SU-DHL-6 (cell line): ENCODE results near the gene PKHD1.

Experiments
- H2AFZ ChIP-seq: fragments of 200-600 bp; sonication (generic); 2 replicates; pipeline ENCODE4 v1.6.1; 2014; ENCODE audit warnings: low read depth, mild to moderate bottlenecking, moderate library complexity, mixed read lengths, antibody characterized with exemption, low read length; ENCODE audit not compliant: severe bottlenecking
- H3F3A ChIP-seq: fragments of 200-600 bp; shearing (Covaris generic); 2 replicates; pipeline ENCODE4 v1.6.0; 2016; ENCODE audit warnings: antibody characterized with exemption, mild to moderate bottlenecking; ENCODE audit not compliant: insufficient read depth
- H3K27ac ChIP-seq: fragments of 200-600 bp; sonication (generic); 2 replicates; pipeline ENCODE4 v1.5.1; 2016; ENCODE audit warnings: low read depth, mild to moderate bottlenecking, low read length, moderate library complexity, mixed read lengths
- H3K27me3 ChIP-seq: fragments of 200-600 bp; sonication (generic), shearing (Covaris generic); 2 replicates; pipeline ENCODE4 v1.6.0; 2014; ENCODE audit warnings: mild to moderate bottlenecking, low read length
- H3K36me3 ChIP-seq: fragments of 200-600 bp; sonication (generic); 2 replicates; pipeline ENCODE4 v1.6.1; 2014; ENCODE audit warnings: mild to moderate bottlenecking, low read length, mixed read lengths
- H3K4me2 ChIP-seq: fragments of 300-600, 200-600 bp; shearing (Covaris generic), sonication (generic); 2 replicates; pipeline ENCODE4 v1.6.0; 2014; ENCODE audit warnings: low read length, low read depth, mild to moderate bottlenecking; ENCODE audit not compliant: poor library complexity, severe bottlenecking
- H3K4me3 ChIP-seq: fragments of 200-600 bp; sonication (generic); 2 replicates; pipeline ENCODE4 v1.5.1; 2014; ENCODE audit warnings: antibody characterized with exemption, low read length, mild to moderate bottlenecking, mixed read lengths; ENCODE audit not compliant: insufficient read depth, poor library complexity, severe bottlenecking
- H3K79me2 ChIP-seq: fragments of 200-600 bp; sonication (generic); 2 replicates; pipeline ENCODE4 v1.6.1; 2014; ENCODE audit warnings: mild to moderate bottlenecking, low read length, moderate library complexity; ENCODE audit not compliant: insufficient read depth
- H3K9ac ChIP-seq: fragments of 200-600 bp; sonication (generic); 2 replicates; pipeline ENCODE4 v1.7.0; 2014; ENCODE audit warnings: mild to moderate bottlenecking, low read length
- H3K9me2 ChIP-seq: fragments of 200-600 bp; sonication (generic); replicated peaks from 2 replicates; pipeline ENCODE4 v1.6.1; 2014; ENCODE audit warnings: low read length; ENCODE audit not compliant: insufficient read depth
- H3K9me3 ChIP-seq: fragments of 200-600 bp; sonication (generic); 2 replicates; pipeline ENCODE4 v1.6.1; 2014; ENCODE audit warnings: low read length, mixed read lengths; ENCODE audit not compliant: insufficient read depth
- H4K20me1 ChIP-seq: fragments of 200-600 bp; sonication (generic); 2 replicates; pipeline ENCODE4 v1.6.1; 2014; ENCODE audit warnings: low read depth, mild to moderate bottlenecking, antibody characterized with exemption, low read length, moderate library complexity, mixed read lengths
- CTCF ChIP-seq: fragments of 200-600 bp; sonication (generic); IDR thresholded peaks from one replicate; pipeline ENCODE4 v1.5.1; 2017; ENCODE audit warnings: antibody characterized with exemption, mild to moderate bottlenecking, low read length, moderate library complexity; ENCODE audit not compliant: insufficient read depth, poor library complexity, severe bottlenecking
- EZH2phosphoT487 ChIP-seq: fragments of 200-600 bp; sonication (generic), shearing (Covaris generic); conservative IDR thresholded peaks from 2 replicates; pipeline ENCODE4 v1.6.1; 2018; ENCODE audit warnings: mild to moderate bottlenecking, antibody characterized with exemption, low read length, moderate library complexity, mixed read lengths

The PKHD1 gene

GRCh38 chr6:51616243-51616642 is 471.2 kb downstream of the PKHD1 start:
- no peak overlapping the region for H2AFZ ChIP-seq
- no peak overlapping the region for H3K27ac ChIP-seq
- H3K9me3 ChIP-seq = no peaks in the 10 kb centered on the region
- H3K27me3 ChIP-seq = no peaks in the 10 kb centered on the region
- H3K9me2 ChIP-seq = no peaks in the 10 kb centered on the region
- no peak overlapping the region for H3K9ac ChIP-seq
- H3K79me2 ChIP-seq = no peaks in the 10 kb centered on the region
- no peaks in the 10 kb centered on the region for H3F3A ChIP-seq
- TF ChIP-seq CTCF = no peak
- TF ChIP-seq EZH2phosphoT487 = no peak
- no peaks in the 10 kb centered on the region for H4K20me1 ChIP-seq
- H3K4me3 ChIP-seq = no peak overlapping the region
- H3K4me2 ChIP-seq = no peak overlapping the region
- H3K36me3 ChIP-seq = no peaks in the 10 kb centered on the region

- no peak overlapping the region for H2AFZ ChIP-seq
- no peak for TF ChIP-seq EZH2phosphoT487
- no peak overlapping the region for H3K27ac ChIP-seq
- H3K9ac ChIP-seq = no peak overlapping the region
- no peaks in the 10 kb centered on the region for H3K27me3 ChIP-seq
- H3F3A ChIP-seq = no peaks in the 10 kb centered on the region
- H3K9me3 ChIP-seq = no peaks in the 10 kb centered on the region
- H3K4me2 ChIP-seq = no peak overlapping the region
- no peaks in the 10 kb centered on the region for H4K20me1 ChIP-seq
- H3K79me2 ChIP-seq = no peaks in the 10 kb centered on the region
- no peaks in the 10 kb centered on the region for H3K9me2 ChIP-seq
- no peak overlapping the region for H3K4me3 ChIP-seq
- H3K36me3 ChIP-seq = no peaks in the 10 kb centered on the region
Measured at GRCh38 chr6:51614725-51615124, 472.7 kb downstream of the PKHD1 start.

GRCh38 chr6:51613558-51613957 is 473.9 kb downstream of the PKHD1 start:
- Histone ChIP-seq H3K9me3 (no peaks in the 10 kb centered on the region), H2AFZ (no peak overlapping the region), H3K4me2 (no peak overlapping the region), H3K9ac (no peak overlapping the region), H3K27ac (no peak overlapping the region), H3K36me3 (no peaks in the 10 kb centered on the region), H3K9me2 (no peaks in the 10 kb centered on the region), H4K20me1 (no peaks in the 10 kb centered on the region), H3F3A (no peaks in the 10 kb centered on the region), H3K4me3 (no peak overlapping the region), H3K79me2 (no peaks in the 10 kb centered on the region), H3K27me3 (no peaks in the 10 kb centered on the region)
- TF ChIP-seq EZH2phosphoT487 (no peak), CTCF (no peak)

DNA sequence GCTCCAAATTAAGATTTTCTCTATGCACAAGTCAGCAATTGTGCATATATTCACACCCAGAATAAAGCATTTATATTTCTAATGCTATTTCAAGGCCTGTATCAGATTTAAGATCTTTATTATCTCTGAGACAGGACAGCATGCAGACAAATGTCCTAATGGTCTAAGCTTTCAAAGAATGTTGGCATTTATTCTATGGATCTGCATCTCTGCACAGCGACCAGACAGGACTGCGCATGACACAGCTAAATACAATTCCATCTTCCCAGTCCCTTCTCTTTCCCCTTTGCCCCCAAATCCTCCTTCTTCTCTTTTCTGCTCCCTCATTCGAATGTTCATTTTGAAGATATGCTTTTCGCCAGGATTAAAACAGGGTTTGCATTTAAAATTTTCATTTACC is 478.5 kb downstream of the PKHD1 start:
- no peaks in the 10 kb centered on the region for H4K20me1 ChIP-seq
- H3K79me2 ChIP-seq = no peaks in the 10 kb centered on the region
- no peak overlapping the region for H3K27ac ChIP-seq
- H3K27me3 ChIP-seq = no peaks in the 10 kb centered on the region
- no peak overlapping the region for H3K9ac ChIP-seq
- no peaks in the 10 kb centered on the region for H3K36me3 ChIP-seq
- H3K4me3 ChIP-seq = no peak overlapping the region
- no peaks in the 10 kb centered on the region for H3K9me2 ChIP-seq
- TF ChIP-seq CTCF (no peak), EZH2phosphoT487 (no peak)
- no peaks in the 10 kb centered on the region for H3K9me3 ChIP-seq
- no peak overlapping the region for H3K4me2 ChIP-seq
- H2AFZ ChIP-seq = no peak overlapping the region
- H3F3A ChIP-seq = no peaks in the 10 kb centered on the region
